H9 (cell line): Measurements from ENCODE around the gene C2orf78. TPM values are rescaled to one million over a fixed set of nuclear protein-coding genes. Genes with fewer than 3 reads are reported as not detected.

Source experiments
- DNase-seq: peaks from one replicate; pipeline ENCODE4 v3.0.0-alpha.2; 2017
- H2AFZ ChIP-seq: one replicate; pipeline ENCODE4 v1.6.1; 2013; ENCODE audit warnings: mild to moderate bottlenecking, low read length, control low read depth, moderate library complexity
- H2AK5ac ChIP-seq: 2 replicates; pipeline ENCODE4 v1.6.1; 2013; ENCODE audit warnings: low read length, control low read depth, mixed read lengths; ENCODE audit not compliant: insufficient read length
- H2BK120ac ChIP-seq: one replicate; pipeline ENCODE4 v1.6.1; 2013; ENCODE audit warnings: low read depth, mild to moderate bottlenecking, low read length, control low read depth, inconsistent platforms; ENCODE audit not compliant: poor library complexity, severe bottlenecking
- H2BK12ac ChIP-seq: 2 replicates; pipeline ENCODE4 v1.6.1; 2013; ENCODE audit warnings: low read length, control low read depth, mixed read lengths, low read depth; ENCODE audit not compliant: insufficient read length
- H2BK15ac ChIP-seq: 2 replicates; pipeline ENCODE4 v1.6.1; 2013; ENCODE audit warnings: low read depth, low read length, control low read depth
- H2BK20ac ChIP-seq: one replicate; pipeline ENCODE4 v1.6.1; 2013; ENCODE audit warnings: low read depth, mild to moderate bottlenecking, low read length, control low read depth, inconsistent platforms; ENCODE audit not compliant: poor library complexity, severe bottlenecking
- H2BK5ac ChIP-seq: 2 replicates; pipeline ENCODE4 v1.6.1; 2013; ENCODE audit warnings: low read length, control low read depth, mixed read lengths; ENCODE audit not compliant: insufficient read length
- H3K14ac ChIP-seq: 2 replicates; pipeline ENCODE4 v1.6.1; 2013; ENCODE audit warnings: low read length, control low read depth; ENCODE audit not compliant: insufficient read depth
- H3K18ac ChIP-seq: 2 replicates; pipeline ENCODE4 v1.6.1; 2013; ENCODE audit warnings: low read depth, mild to moderate bottlenecking, mixed read lengths, low read length, control low read depth; ENCODE audit not compliant: insufficient read length
- H3K23ac ChIP-seq: 2 replicates; pipeline ENCODE4 v1.6.1; 2013; ENCODE audit warnings: low read length, control low read depth, mixed read lengths, low read depth; ENCODE audit not compliant: insufficient read length
- H3K23me2 ChIP-seq: 2 replicates; pipeline ENCODE4 v1.6.1; 2013; ENCODE audit warnings: low read depth, mild to moderate bottlenecking, mixed read lengths, low read length, control low read depth; ENCODE audit not compliant: insufficient read length, poor library complexity, severe bottlenecking
- H3K27ac ChIP-seq: 2 replicates; pipeline ENCODE4 v1.5.1; 2013; ENCODE audit warnings: low read length, control low read depth, mixed read lengths, low read depth; ENCODE audit not compliant: insufficient read length
- H3K27me3 ChIP-seq: 2 replicates; pipeline ENCODE4 v1.6.1; 2013; ENCODE audit warnings: low read length, control low read depth, inconsistent platforms; ENCODE audit not compliant: insufficient read depth
- H3K4ac ChIP-seq: 2 replicates; pipeline ENCODE4 v1.6.1; 2013; ENCODE audit warnings: low read depth, mild to moderate bottlenecking, control low read depth, inconsistent platforms, low read length, moderate library complexity
- H3K4me1 ChIP-seq: 2 replicates; pipeline ENCODE4 v1.6.1; 2013; ENCODE audit warnings: low read length, control low read depth, inconsistent platforms; ENCODE audit not compliant: insufficient read depth
- H3K4me2 ChIP-seq: 2 replicates; pipeline ENCODE4 v1.6.1; 2013; ENCODE audit warnings: low read length, control low read depth, mixed read lengths; ENCODE audit not compliant: insufficient read length, insufficient read depth
- H3K56ac ChIP-seq: 2 replicates; pipeline ENCODE4 v1.6.1; 2013; ENCODE audit warnings: low read depth, mild to moderate bottlenecking, mixed read lengths, low read length, control low read depth; ENCODE audit not compliant: insufficient read length
- H3K79me1 ChIP-seq: 2 replicates; pipeline ENCODE4 v1.6.1; 2013; ENCODE audit warnings: low read depth, mild to moderate bottlenecking, moderate library complexity, low read length, control low read depth, inconsistent platforms; ENCODE audit not compliant: insufficient read depth, poor library complexity, severe bottlenecking
- H3K79me2 ChIP-seq: 2 replicates; pipeline ENCODE4 v1.6.1; 2013; ENCODE audit warnings: low read length, control low read depth, inconsistent platforms; ENCODE audit not compliant: insufficient read depth
- H3K9ac ChIP-seq: 2 replicates; pipeline ENCODE4 v1.6.1; 2013; ENCODE audit warnings: low read length, control low read depth, mixed read lengths; ENCODE audit not compliant: insufficient read length; ENCODE audit errors: extremely low read depth
- H3K9me3 ChIP-seq: one replicate; pipeline ENCODE4 v1.6.1; 2013; ENCODE audit warnings: low read depth, low read length, inconsistent platforms; ENCODE audit not compliant: control insufficient read depth
- H3T11ph ChIP-seq: one replicate; pipeline ENCODE4 v1.6.1; 2013; ENCODE audit warnings: mild to moderate bottlenecking, low read length, control low read depth, inconsistent platforms
- H4K20me1 ChIP-seq: one replicate; pipeline ENCODE4 v1.6.1; 2013; ENCODE audit not compliant: control insufficient read depth, insufficient read length, insufficient read depth
- H4K5ac ChIP-seq: 2 replicates; pipeline ENCODE4 v1.6.1; 2013; ENCODE audit warnings: low read depth, mild to moderate bottlenecking, mixed read lengths, low read length, control low read depth; ENCODE audit not compliant: insufficient read length
- H4K8ac ChIP-seq: replicated peaks from 2 replicates; pipeline ENCODE4 v1.6.1; 2013; ENCODE audit warnings: low read length, control low read depth, mixed read lengths, low read depth; ENCODE audit not compliant: insufficient read length
- H4K91ac ChIP-seq: 2 replicates; pipeline ENCODE4 v1.6.1; 2013; ENCODE audit warnings: low read depth, mild to moderate bottlenecking, moderate library complexity, mixed read lengths, low read length, control low read depth; ENCODE audit not compliant: insufficient read length
- H3K27ac Mint-ChIP-seq, 3 experiments: 2 replicates in 2 of 3; 3 replicates in 1 of 3; pipeline ENCODE4 v1.8.0; 2020 to 2021; ENCODE audit warnings: mixed read lengths in 3 of 3, mild to moderate bottlenecking in 1 of 3, moderate library complexity in 1 of 3
- H3K27me3 Mint-ChIP-seq: 2 replicates; pipeline ENCODE4 v1.8.0; 2021; ENCODE audit warnings: low read depth, mild to moderate bottlenecking, moderate library complexity, mixed read lengths
- H3K36me3 Mint-ChIP-seq, 3 experiments: 2 replicates in 2 of 3; 3 replicates in 1 of 3; pipeline ENCODE4 v1.8.0; 2020 to 2021; ENCODE audit warnings: low read depth in 3 of 3, mixed read lengths in 3 of 3; ENCODE audit not compliant: insufficient read depth in 1 of 3
- H3K4me1 Mint-ChIP-seq, 2 experiments: 2 replicates each; pipeline ENCODE4 v1.8.0; 2020; ENCODE audit warnings: mixed read lengths in 2 of 2
- H3K4me3 Mint-ChIP-seq, 2 experiments: 2 replicates in 1 of 2; 3 replicates in 1 of 2; pipeline ENCODE4 v1.8.0; 2020 to 2021; ENCODE audit warnings: mild to moderate bottlenecking in 2 of 2, mixed read lengths in 2 of 2, moderate library complexity in 1 of 2
- H3K9me3 Mint-ChIP-seq, 2 experiments: 2 replicates in 1 of 2; 3 replicates in 1 of 2; pipeline ENCODE4 v1.8.0; 2020; ENCODE audit warnings: mild to moderate bottlenecking in 2 of 2, mixed read lengths in 2 of 2, moderate library complexity in 1 of 2
- CTCF ChIP-seq: fragments of 200-600 bp; sonication (generic); conservative IDR thresholded peaks from 3 replicates; pipeline ENCODE4 v1.8.0; 2021; ENCODE audit warnings: antibody characterized with exemption, mild to moderate bottlenecking
- WGBS: extraction: QIAGEN DNeasy Blood & Tissue Kit; methylation state at CpG from one replicate; pipeline ENCODE4 v1.1.7; 2013; ENCODE audit warnings: missing lambda C conversion rate, low lambda C conversion rate, mixed read lengths; ENCODE audit not compliant: insufficient read length; ENCODE audit errors: extremely low coverage; 5-methylcytosine and 5-hydroxymethylcytosine counted together
- total RNA-seq: library from RNA; stranded (reverse); gene quantifications from 2 replicates; pipeline ENCODE4 v1.2.1, GENCODE V29; 2021

Gene C2orf78
- total RNA-seq, 1 experiment from 2014 or later = 0.09 TPM

GRCh38 chr2:73859721-73860586 lies 76.0 kb downstream of the C2orf78 start:
- Histone ChIP-seq H3K4me2 (no peak overlapping the region), H2AK5ac (no peak overlapping the region), H4K8ac (no peak overlapping the region), H2BK15ac (no peak overlapping the region), H3K56ac (no peak overlapping the region), H3K23ac (no peak overlapping the region), H3K27me3 (no peaks in the 10 kb centered on the region), H2BK12ac (no peak overlapping the region), H3T11ph (no peak overlapping the region), H2BK5ac (no peak overlapping the region), H3K79me2 (no peaks in the 10 kb centered on the region), H3K79me1 (no peaks in the 10 kb centered on the region), H3K23me2 (no peaks in the 10 kb centered on the region), H4K20me1 (no peaks in the 10 kb centered on the region), H3K14ac (no peak overlapping the region), H4K5ac (no peak overlapping the region), H4K91ac (no peak overlapping the region), H3K9me3 (no peaks in the 10 kb centered on the region), H2AFZ (no peak overlapping the region), H3K4me1 (no peaks in the 10 kb centered on the region), H2BK20ac (no peak overlapping the region), H3K9ac (no peak overlapping the region), H3K4ac (no peak overlapping the region), H3K18ac (no peak overlapping the region), H3K27ac (no peak overlapping the region), H2BK120ac (no peak overlapping the region)
- no peak overlapping the region for H3K27ac Mint-ChIP-seq
- WGBS = no CpG with 5 or more reads among the region's 6 CpGs
- no peaks in the 10 kb centered on the region for H3K4me1 Mint-ChIP-seq
- no peaks in the 10 kb centered on the region for H3K27me3 Mint-ChIP-seq
- H3K4me3 Mint-ChIP-seq = no peak overlapping the region
- peaks cover 36 to 81% (median 70%) of the 10 kb centered on the region in 3 experiments; a peak in 6 of 7 replicates for H3K36me3 Mint-ChIP-seq
- DNase-seq = no peak
- H3K9me3 Mint-ChIP-seq = no peaks in the 10 kb centered on the region
- TF ChIP-seq CTCF = no peak
